ENCODE results near the gene NLN. TPM values are rescaled to one million over a fixed set of nuclear protein-coding genes. Genes with fewer than 3 reads are reported as not detected.
"Not testable (repeated sequence)": the region's sequence is repeated elsewhere in the genome, so short reads cannot be mapped to it uniquely, and the experiment has no call there.

Gene NLN
- total RNA-seq, 2 donors from 2014 or later: 1.8 to 2.3 TPM

DNA sequence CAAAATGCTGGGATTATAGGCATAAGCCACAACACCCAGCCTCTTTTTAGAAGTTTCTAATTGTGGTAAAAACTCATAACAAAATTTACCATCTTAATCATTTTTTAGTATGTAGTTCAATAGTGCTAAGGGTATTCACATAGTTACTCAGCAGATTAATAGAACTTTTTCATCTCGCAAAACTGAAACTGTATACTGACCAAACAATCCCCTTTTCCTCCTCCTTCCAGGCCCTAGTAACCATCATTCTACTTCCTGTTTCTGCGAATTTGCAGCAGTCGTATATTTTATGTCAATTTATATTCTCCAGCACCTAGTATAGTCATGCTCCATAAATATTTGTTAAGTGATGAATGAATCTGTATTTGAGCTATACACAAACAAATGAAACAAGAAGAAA lies 118.1 kb downstream of the NLN start:
- ATAC-seq (no peak), DNase-seq (no peak)
- H3K9me3 ChIP-seq (ENCODE audit: control insufficient read depth, low read length, poor library complexity, severe bottlenecking): no peaks in the 10 kb centered on the region
- H3K27ac Mint-ChIP-seq: peak overlapping the region; percentile 47
- no peaks in the 10 kb centered on the region for H3K36me3 Mint-ChIP-seq (ENCODE audit: low read depth)
- no peaks in the 10 kb centered on the region for H3K27me3 Mint-ChIP-seq
- H3K4me1 Mint-ChIP-seq: peaks cover 4% of the 10 kb centered on the region
- H3K4me3 Mint-ChIP-seq: no peak overlapping the region

DNA sequence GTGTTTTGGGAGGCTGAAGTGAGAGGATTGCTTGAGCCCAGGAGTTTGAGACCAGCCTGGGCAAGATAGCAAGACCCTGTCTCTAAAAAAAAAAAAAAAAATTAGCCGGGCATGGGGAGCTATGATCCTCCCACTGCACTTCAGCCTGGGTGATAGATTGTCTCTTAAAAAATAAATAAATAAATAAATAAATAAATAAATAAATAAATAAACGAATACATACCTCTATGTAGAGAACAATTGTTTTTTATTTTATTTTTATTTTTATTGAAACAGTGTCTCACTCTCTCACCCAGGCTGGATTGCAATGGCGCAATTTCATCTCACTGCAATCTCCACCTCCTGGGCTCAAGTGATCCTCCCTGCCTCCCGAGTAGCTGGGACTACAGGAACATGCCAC lies 122.8 kb downstream of the NLN start:
- ATAC-seq; DNase-seq; H3K27me3 Mint-ChIP-seq; H3K4me3 Mint-ChIP-seq; H3K4me1 Mint-ChIP-seq; H3K9me3 ChIP-seq (ENCODE audit: control insufficient read depth, low read length, poor library complexity, severe bottlenecking); H3K36me3 Mint-ChIP-seq (ENCODE audit: low read depth); H3K27ac Mint-ChIP-seq: not testable (repeated sequence)

DNA sequence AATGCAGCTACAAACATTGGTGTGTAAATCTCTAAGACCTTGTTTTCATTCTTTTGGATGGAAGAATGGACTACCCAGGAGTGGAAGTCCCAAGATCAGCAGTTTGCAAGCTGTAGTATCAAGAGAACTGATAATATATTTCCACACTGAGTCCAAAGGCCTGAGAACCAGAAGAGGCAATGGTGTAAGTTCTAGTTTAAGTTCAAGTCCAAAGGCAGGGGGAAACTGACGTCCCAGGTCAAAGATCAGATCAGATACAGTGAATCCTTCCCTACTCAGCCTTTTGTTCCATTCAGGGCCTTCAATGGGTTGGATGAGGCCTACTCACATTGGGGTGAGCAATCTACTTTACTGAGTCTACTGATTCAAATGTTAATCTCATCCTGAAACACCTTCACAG lies 124.1 kb downstream of the NLN start:
- no peak overlapping the region for H3K4me3 Mint-ChIP-seq
- ATAC-seq: no peak
- H3K4me1 Mint-ChIP-seq: no peaks in the 10 kb centered on the region

DNA sequence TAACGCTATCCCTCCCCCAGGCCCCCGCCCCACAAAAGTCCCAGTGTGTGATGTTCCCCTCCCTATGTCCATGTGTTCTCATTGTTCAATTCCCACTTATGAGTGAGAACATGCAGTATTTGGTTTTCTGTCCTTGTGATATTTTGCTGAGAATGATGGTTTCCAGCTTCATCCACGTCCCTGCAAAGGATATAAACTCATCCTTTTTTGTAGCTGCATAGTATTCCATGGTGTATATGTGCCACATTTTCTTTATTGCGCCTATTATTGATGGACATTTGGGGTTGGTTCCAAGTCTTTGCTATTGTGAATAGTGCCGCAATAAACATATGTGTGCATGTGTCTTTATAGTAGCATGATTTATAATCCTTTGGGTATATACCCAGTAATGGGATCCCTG lies 125.0 kb downstream of the NLN start:
- H3K36me3 Mint-ChIP-seq (ENCODE audit: low read depth); H3K27ac Mint-ChIP-seq; H3K4me1 Mint-ChIP-seq; H3K27me3 Mint-ChIP-seq; H3K9me3 ChIP-seq (ENCODE audit: control insufficient read depth, low read length, poor library complexity, severe bottlenecking); H3K4me3 Mint-ChIP-seq; DNase-seq; ATAC-seq: not testable (repeated sequence)

More for the DNA sequence above, 124.1 kb downstream of the NLN start:
- H3K27ac Mint-ChIP-seq: no peak overlapping the region
- H3K9me3 ChIP-seq (ENCODE audit: control insufficient read depth, low read length, poor library complexity, severe bottlenecking): no peaks in the 10 kb centered on the region
- H3K27me3 Mint-ChIP-seq: no peaks in the 10 kb centered on the region
- H3K36me3 Mint-ChIP-seq (ENCODE audit: low read depth): peaks cover 2% of the 10 kb centered on the region
- DNase-seq: no peak

DNA sequence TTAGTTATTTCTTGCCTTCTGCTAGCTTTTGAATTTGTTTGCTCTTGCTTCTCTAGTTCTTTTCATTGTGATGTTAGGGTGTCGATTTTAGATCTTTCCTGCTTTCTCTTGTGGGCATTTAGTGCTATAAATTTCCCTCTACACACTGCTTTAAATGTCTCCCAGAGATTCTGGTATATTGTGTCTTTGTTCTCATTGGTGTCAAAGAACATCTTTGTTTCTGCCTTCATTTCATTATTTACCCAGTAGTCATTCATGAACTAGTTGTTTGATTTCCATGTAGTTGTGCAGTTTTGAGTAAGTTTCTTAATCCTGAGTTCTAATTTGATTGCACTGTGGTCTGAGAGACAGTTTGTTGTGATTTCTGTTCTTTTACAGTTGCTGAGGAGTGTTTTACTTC lies 127.9 kb downstream of the NLN start:
- ATAC-seq; H3K4me1 Mint-ChIP-seq; H3K27ac Mint-ChIP-seq; H3K4me3 Mint-ChIP-seq; H3K9me3 ChIP-seq (ENCODE audit: control insufficient read depth, low read length, poor library complexity, severe bottlenecking); DNase-seq; H3K27me3 Mint-ChIP-seq; H3K36me3 Mint-ChIP-seq (ENCODE audit: low read depth): not testable (repeated sequence)

DNA sequence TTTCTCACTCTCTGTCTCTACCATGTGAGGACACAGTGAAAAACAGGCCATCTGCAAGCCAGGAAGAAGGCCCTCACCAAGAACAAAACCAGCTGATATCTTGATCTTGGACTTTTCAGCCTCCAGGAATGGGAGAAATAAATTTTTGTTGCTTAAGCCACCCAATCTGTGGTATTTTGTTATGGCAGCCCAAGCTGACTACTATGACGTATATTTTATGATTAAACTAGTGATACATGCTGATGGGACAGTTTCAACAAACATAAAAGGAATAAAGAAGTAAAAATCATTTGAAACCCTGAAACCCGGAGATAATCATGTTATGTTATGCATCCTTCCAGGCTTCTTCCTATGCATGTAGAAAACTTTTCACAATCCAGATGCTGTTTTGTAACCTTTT lies 132.9 kb downstream of the NLN start:
- Mint-ChIP-seq H3K36me3 (ENCODE audit: low read depth) (peaks cover 2% of the 10 kb centered on the region), H3K27me3 (no peaks in the 10 kb centered on the region), H3K27ac (no peak overlapping the region), H3K4me1 (no peaks in the 10 kb centered on the region), H3K4me3 (no peak overlapping the region)
- H3K9me3 ChIP-seq (ENCODE audit: control insufficient read depth, low read length, poor library complexity, severe bottlenecking): no peaks in the 10 kb centered on the region
- DNase-seq (no peak), ATAC-seq (no peak)

DNA sequence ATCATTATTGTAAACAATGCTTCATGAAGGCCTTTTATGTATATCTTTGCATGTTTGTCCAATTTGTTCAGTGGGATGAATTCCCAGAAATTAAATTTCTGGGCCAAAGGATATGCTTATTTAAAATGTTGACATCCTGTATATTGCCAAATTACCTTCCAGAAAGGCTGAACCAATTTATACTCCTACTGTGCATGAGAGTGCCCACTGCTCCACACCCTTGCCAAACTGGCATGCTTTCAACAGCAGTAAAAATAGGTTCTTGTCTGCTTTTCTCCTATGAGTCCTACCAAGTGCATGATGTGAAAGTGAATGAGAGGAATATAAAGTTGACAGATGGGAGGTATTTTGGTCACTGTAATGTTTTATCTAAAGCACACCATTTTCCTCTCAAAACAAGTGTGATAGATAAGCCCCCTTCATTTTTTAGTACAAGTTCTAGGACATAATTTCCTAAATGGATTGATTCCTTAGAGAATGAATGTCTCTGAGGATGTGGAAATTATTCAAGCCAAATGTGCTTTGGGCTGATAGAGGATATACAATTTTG lies 133.8 kb downstream of the NLN start:
- Mint-ChIP-seq H3K4me1 (no peaks in the 10 kb centered on the region), H3K4me3 (no peak overlapping the region), H3K27me3 (no peaks in the 10 kb centered on the region), H3K36me3 (ENCODE audit: low read depth) (peaks cover 2% of the 10 kb centered on the region), H3K27ac (no peak overlapping the region)
- H3K9me3 ChIP-seq (ENCODE audit: control insufficient read depth, low read length, poor library complexity, severe bottlenecking): no peaks in the 10 kb centered on the region
- ATAC-seq (no peak), DNase-seq (no peak)

DNA sequence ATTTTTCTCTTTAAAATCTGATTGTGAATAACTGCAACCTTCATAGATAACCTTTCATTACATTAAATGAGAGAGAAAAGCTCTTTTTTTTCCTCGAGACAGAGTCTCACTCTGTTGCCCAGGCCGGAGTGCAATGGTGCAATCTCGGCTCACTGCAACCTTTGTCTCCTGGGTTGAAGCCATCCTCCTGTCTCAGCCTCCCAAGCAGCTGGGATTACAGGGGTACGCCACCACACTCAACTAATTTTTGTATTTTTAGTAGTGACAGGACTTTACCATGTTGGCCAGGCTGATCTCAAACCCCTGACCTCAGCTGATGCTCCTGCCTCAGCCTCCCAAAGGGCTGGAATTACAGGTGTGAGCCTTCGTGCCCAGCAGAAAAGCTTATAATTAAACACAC lies 134.5 kb downstream of the NLN start:
- H3K27ac Mint-ChIP-seq: no peak overlapping the region
- no peaks in the 10 kb centered on the region for H3K9me3 ChIP-seq (ENCODE audit: control insufficient read depth, low read length, poor library complexity, severe bottlenecking)

DNA sequence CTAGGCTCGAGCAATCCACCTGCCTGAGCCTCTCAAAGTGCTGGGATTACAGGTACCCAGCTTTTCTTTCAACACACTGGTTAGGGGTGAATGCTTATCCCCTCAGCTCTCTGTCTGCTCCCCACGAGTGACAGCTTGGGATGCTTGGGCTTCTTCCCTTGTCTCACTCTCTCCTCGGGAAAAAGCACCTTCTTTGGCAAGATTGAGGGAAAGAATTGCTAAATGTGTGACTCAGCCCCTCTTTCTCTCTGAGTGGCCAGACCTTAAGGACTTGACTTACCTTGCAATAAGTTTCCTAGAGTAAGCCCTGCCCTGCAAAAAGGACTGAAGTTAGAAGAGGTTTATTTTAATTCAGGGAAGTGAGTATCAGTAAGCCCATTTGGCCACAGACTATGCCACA lies 136.3 kb downstream of the NLN start:
- H3K27me3 Mint-ChIP-seq: no peaks in the 10 kb centered on the region
- peaks cover 2% of the 10 kb centered on the region for H3K36me3 Mint-ChIP-seq (ENCODE audit: low read depth)
- DNase-seq (no peak), ATAC-seq (no peak)
- no peak overlapping the region for H3K4me3 Mint-ChIP-seq
- peaks cover 3% of the 10 kb centered on the region for H3K4me1 Mint-ChIP-seq
- H3K27ac Mint-ChIP-seq: no peak overlapping the region
- H3K9me3 ChIP-seq (ENCODE audit: control insufficient read depth, low read length, poor library complexity, severe bottlenecking): no peaks in the 10 kb centered on the region

More for the DNA sequence above, 134.5 kb downstream of the NLN start:
- Mint-ChIP-seq H3K4me1 (no peaks in the 10 kb centered on the region), H3K36me3 (ENCODE audit: low read depth) (peaks cover under 1% of the 10 kb centered on the region), H3K27me3 (no peaks in the 10 kb centered on the region), H3K4me3 (no peak overlapping the region)
- no peak for DNase-seq
- no peak for ATAC-seq

DNA sequence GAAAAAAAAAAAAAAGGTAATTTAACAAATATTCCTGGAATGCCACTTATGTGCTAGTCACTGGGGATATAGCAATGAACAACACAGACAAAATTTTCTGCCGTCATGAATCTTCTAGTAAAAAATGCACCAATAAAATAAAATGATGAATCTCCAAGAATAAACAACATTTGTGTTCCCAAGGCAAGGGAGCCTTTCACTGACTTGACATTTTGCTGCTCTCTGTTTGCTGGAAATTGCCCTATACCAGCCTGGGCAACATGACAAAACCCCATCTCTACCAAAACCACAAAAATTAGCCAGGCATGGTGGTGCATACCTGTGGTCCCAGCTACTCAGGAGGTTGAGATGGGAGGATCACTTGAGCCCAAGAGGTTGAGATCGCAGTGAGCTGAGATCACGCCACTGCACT lies 139.8 kb downstream of the NLN start:
- Mint-ChIP-seq H3K27me3 (no peaks in the 10 kb centered on the region), H3K36me3 (ENCODE audit: low read depth) (peaks cover 2% of the 10 kb centered on the region), H3K27ac (no peak overlapping the region), H3K4me3 (no peak overlapping the region), H3K4me1 (peaks cover 10% of the 10 kb centered on the region)
- no peaks in the 10 kb centered on the region for H3K9me3 ChIP-seq (ENCODE audit: control insufficient read depth, low read length, poor library complexity, severe bottlenecking)
- no peak for ATAC-seq
- no peak for DNase-seq

DNA sequence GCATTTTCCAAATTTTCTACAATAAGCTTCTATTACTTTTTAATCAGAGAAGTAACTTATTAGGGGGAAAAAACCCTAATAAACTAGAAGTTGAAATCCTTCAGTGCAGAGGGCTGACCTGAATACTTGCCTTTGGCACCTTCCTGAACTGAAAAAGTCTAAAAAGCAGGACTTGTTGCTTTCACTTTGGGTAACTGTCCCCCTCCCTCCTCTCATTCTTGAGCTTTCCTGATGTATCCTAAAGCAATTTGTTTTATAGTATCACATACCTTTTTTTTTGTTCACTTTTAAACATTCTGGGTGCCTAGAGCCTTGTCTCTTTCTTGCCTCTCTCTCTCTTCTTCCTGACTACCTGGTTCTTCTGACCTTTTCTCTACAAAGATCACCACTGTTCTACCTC lies 140.4 kb downstream of the NLN start:
- H3K27ac Mint-ChIP-seq: no peak overlapping the region
- ATAC-seq (no peak), DNase-seq (no peak)
- H3K27me3 Mint-ChIP-seq: no peaks in the 10 kb centered on the region
- peaks cover 16% of the 10 kb centered on the region for H3K4me1 Mint-ChIP-seq
- H3K36me3 Mint-ChIP-seq (ENCODE audit: low read depth): peaks cover 2% of the 10 kb centered on the region
- H3K4me3 Mint-ChIP-seq: no peak overlapping the region
- no peaks in the 10 kb centered on the region for H3K9me3 ChIP-seq (ENCODE audit: control insufficient read depth, low read length, poor library complexity, severe bottlenecking)

DNA sequence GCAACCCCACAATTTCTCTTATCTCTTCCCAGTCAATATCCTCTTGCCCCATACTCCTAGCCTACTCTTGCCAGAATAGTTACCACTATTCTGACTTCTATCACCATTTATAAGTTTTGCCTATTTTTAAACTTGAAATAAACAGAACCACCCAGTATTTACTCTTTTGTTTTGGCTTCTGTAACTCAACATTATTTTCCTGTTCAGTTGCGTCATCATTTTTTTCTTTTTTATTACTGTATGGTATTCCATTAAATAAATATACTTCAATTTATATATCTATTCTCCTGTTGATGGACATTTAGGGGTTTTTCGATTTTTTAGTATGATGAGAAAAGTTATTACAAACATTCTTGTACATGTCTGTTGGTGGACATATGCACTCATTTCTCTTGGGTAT lies 141.7 kb downstream of the NLN start:
- Mint-ChIP-seq H3K27ac (no peak overlapping the region), H3K4me3 (no peak overlapping the region), H3K27me3 (no peaks in the 10 kb centered on the region), H3K4me1 (peaks cover 20% of the 10 kb centered on the region), H3K36me3 (ENCODE audit: low read depth) (peaks cover 2% of the 10 kb centered on the region)
- H3K9me3 ChIP-seq (ENCODE audit: control insufficient read depth, low read length, poor library complexity, severe bottlenecking): no peaks in the 10 kb centered on the region
- DNase-seq: no peak
- ATAC-seq: no peak

DNA sequence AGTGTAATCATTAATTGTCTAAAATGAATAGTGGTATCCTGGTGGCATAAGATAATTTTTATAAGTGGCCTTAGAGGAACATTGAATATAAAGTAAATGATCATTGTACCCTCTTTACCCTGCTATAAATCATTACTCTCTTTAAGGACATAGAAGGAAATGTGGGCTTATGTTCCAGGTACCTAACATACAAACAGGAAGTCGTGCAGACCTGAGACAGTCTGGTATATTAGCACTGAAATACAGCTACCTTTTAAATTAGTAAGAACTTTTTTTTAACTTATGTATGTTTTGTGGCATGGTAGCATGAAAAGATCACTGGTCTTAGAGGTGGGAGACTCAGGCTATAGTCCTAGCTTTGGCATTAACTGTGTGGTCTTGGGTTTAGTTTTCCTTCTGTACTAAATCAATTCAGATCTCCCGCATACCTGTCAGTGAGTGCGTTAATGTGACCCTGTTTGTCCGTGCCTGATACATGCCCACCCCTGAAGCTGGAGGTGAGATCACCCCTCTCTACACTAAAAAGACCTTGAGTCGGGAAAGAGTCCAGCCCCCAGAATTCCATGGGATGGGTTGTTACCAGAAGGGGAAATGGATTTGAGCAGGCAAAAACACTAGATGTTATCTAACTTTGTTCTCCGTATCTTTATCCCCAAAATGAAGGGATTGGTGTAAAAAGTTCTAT lies 145.0 kb downstream of the NLN start:
- no peak for DNase-seq
- H3K9me3 ChIP-seq (ENCODE audit: control insufficient read depth, low read length, poor library complexity, severe bottlenecking): no peaks in the 10 kb centered on the region
- peak; percentile 69 for ATAC-seq
- no peaks in the 10 kb centered on the region for H3K27me3 Mint-ChIP-seq
- peaks cover 2% of the 10 kb centered on the region for H3K36me3 Mint-ChIP-seq (ENCODE audit: low read depth)
- peaks cover 20% of the 10 kb centered on the region for H3K4me1 Mint-ChIP-seq
- peak overlapping the region; percentile 72 for H3K4me3 Mint-ChIP-seq
- H3K27ac Mint-ChIP-seq: peak overlapping the region; percentile 86

DNA sequence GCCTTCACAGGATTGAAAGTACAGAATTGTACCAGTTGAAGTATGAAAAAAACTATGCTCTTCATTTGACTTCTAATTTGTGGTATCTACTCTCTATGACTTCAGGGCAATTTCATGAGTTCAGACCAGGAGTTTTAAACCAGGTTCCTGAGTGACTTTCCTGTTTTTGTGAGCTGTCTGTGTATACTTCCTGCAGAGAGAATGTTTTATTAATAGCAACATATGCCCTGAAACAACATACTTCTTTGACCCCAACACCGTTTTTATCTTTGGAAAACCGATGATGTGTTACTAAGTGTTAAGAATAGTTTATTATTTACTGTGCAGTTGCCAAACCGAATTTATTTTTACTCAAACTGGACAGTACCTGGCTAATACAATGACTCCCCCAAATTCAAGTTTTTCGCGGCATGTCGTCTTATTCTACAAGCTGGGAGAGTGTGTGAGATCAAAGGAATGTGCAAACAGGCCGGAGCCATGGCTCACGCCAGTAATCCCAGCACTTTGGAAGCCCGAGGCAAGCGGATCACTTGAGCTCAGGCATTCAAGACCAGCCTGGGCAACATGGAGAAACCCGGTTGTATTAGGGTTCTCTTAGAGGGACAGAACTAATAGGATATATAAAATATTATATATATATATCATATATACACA lies 145.7 kb downstream of the NLN start:
- no peaks in the 10 kb centered on the region for H3K36me3 Mint-ChIP-seq (ENCODE audit: low read depth)
- H3K9me3 ChIP-seq (ENCODE audit: control insufficient read depth, low read length, poor library complexity, severe bottlenecking): no peaks in the 10 kb centered on the region
- ATAC-seq (no peak), DNase-seq (no peak)
- H3K4me3 Mint-ChIP-seq: peak overlapping the region; percentile 72
- H3K4me1 Mint-ChIP-seq: peaks cover 17% of the 10 kb centered on the region
- H3K27ac Mint-ChIP-seq: peak overlapping the region; percentile 86
- no peaks in the 10 kb centered on the region for H3K27me3 Mint-ChIP-seq
